Measurements from ENCODE around the gene MYH6.
"Not testable (repeated sequence)": the region's sequence is repeated elsewhere in the genome, so short reads cannot be mapped to it uniquely, and the experiment has no call there.

The MYH6 gene

DNA sequence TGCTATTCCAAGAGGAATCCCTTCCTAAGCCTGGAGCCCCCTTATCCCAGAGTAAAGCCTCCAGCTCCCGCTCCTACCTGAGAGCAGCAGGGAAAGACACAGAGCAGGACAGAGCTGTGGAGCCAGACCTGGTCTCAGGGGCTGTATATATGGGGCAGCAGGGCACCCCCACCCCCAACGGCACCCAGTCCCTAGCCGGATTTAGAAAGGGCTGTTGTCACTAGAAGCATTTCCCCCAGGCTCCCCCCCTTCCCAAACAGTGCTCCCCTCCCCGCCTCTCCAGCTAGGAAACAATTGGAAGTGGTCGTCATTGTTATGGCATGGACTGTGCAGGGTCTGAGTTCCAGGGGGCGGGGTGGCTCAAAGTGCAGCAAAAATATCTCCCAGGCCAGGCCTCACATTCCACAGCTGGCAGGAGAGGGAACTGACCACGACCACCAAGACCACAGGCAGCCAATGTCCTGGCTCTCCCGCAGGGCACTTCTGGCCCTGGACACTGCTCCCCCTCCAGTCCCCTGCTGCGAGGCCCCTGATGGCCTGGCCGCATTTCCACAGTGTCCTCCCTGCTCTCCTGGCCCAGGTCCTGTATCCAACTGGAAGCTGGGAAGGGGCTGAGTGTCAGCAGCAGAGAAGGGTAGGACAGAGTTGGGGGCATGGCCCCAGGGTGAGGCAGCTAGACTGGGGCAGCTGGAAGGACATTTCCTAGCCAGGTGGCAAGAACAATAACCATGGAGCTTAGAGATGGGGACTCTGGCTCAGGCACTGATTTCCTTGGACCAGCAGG, 27.7 kb upstream of the MYH6 start, which contains the start of gene MYH7:
Gene MYH7 (minus strand): TSS at position 118 of the 784 bp plus-strand sequence. CDS start 1,928 bp downstream, outside the sequence.
- no peak for DNase-seq

GRCh38 chr14:23434488-23435222, 26.6 kb upstream of the MYH6 start:
- DNase-seq, result peak; percentile 30

GRCh38 chr14:23433457-23433856, 25.4 kb upstream of the MYH6 start:
- peak; percentile 41 for DNase-seq

DNA sequence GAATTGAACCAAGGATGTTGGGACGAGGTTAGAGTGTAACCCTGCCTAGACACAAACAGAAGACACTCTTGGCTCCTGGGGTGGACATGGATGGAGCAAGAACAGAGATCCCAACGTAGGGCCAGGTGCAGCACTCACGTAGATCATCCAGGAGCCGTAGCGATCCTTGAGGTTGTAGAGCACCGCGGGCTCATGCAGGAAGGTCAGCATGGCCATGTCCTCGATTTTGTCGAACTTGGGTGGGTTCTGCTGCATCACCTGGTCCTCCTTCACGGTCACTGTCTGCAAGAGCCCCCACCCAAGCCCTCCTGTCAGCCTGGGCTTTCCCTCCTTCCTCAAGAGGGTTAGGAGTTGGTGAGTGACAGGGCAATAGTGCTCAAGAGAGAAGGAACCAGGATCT, 24.9 kb upstream of the MYH6 start:
- peak; percentile 22 for DNase-seq

GRCh38 chr14:23432102-23432925, 24.2 kb upstream of the MYH6 start:
- peak; percentile 19 for DNase-seq

DNA sequence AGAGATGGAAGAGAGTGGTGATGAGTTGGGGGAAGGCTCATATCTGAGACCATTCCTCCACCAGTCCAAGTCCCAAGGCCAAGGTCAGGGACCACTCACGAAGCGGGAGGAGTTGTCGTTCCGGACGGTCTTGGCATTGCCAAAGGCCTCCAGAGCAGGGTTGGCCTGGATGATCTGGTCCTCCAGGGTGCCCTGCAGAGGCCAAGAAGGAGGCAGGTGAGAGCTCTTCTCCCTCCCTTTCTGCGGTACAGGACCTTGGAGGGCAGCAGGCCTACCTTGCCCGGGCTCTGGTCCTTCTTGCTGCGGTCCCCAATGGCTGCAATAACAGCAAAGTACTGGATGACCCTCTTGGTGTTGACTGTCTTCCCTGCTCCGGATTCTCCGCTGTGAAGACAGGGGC, 23.4 kb upstream of the MYH6 start:
- peak; percentile 27 for DNase-seq

GRCh38 chr14:23430723-23431085, 22.6 kb upstream of the MYH6 start:
- peak; percentile 38 for DNase-seq

GRCh38 chr14:23430016-23430722, 22.1 kb upstream of the MYH6 start:
- DNase-seq, result peak; percentile 33

DNA sequence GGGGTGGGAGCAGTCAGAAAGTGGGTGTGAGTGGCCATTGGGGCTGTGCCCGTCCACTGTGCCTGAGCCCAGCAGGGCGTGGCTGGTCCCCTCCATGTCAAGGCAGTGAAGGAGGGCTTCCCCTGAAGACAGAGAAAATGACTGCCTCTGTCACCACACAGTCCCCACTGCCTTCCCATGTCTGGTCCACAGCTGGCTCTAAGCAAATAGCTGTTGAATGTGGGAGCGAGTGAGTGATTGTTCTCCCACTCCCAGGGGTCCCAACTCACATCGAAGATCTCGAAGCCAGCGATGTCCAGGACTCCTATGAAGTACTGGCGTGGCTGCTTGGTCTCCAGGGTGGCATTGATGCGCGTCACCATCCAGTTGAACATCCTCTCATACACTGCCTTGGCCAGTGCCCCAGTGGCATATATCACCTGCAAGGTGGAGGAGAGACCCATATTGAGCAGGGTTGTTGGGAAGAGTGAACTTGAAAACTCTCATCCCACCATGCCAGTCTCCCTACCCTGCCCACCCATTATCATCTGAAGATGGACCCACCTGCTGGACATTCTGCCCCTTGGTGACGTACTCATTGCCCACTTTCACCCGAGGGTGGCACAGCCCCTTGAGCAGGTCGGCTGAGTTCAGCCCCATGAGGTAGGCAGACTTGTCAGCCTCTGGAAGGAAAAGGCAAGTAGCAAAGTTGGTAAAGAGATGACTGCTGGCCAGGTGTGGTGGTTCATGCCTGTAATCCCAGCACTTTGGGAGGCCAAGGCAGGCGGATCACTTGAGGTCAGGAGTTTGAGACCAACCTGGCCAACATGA, 20.8 kb upstream of the MYH6 start:
- peak; percentile 21 for DNase-seq

DNA sequence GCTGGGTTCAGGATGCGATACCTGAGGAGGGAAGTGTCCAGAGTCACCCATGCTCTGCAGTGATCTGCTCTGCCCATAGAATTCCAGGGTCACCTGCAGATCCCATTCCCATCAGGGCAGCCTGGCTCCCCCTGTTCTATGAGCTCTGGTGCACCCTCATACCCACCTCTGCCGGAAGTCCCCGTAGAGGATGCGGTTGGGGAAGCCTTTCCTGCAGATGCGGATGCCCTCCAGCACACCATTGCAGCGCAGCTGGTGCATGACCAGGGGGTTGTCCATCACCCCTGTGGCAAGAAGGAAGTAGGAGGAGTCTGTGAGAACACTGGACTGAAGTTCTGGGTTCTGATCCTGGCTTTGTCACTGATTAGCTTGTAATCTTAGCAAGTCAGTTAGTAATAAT, 17.7 kb upstream of the MYH6 start:
- DNase-seq, result not testable (repeated sequence)

DNA sequence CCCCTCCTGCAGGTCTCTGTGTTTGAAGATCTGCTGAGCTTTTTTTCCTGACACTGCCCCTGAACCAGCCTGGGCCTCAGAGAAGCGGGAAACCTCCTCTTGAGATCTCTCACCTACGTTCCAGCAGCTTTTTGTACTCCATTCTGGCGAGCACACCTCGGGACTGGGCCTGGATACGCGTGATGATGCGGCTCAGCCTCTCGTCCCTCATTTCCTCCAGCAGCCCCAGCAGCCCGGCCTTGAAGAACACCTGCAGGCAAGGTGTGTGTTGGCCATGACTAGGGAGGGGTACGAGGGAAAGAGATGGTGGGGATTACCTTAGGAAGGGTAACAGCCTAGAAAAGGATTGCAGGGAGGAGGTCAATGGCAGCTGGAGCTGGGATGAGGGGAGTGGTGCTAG, 17.1 kb upstream of the MYH6 start:
- no peak for DNase-seq

DNA sequence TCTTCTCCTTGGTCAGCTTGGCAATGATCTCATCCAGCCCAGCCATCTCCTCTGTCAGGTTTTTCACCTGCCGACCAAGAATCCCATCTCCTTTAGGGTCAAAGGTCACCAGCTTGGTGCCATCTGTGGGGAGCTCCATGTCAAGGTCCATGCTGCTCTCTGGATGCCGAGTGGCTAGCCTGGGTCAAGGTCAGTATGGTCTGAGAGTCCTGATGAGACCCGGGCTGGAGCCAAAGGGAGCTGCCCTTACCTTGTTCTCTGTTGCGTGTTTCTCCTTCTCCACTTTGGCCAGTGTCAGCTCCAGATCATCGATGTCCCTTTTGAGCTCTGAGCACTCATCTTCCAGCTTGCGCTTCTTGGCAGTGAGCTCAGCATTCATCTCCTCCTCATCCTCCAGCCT, 15.6 kb upstream of the MYH6 start:
- DNase-seq, result no peak

DNA sequence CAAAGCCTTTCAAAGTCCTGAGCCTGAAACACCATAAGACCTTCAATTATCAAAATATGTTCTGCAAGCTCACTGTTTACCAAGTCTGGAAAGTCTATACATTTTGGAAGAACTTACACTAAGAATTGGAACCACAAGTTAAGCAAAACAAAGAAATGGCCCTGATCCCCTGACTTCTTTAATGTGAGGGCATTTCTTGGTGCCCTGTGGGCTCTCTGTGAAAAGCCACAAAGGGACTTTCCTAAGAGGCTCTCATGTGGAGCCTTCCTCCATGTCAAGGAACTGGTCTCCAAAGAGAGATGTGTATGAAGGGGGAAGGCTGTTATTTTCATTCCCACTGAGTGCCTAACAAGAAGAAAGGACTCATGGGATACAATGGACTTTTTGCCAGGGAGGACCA, 13.5 kb upstream of the MYH6 start:
- no peak for DNase-seq

- not testable (repeated sequence) for DNase-seq
These were observed 11.6 kb upstream of the MYH6 start for GRCh38 chr14:23419646-23420045.

GRCh38 chr14:23418021-23418420, 9.9 kb upstream of the MYH6 start:
- DNase-seq, result no peak

DNA sequence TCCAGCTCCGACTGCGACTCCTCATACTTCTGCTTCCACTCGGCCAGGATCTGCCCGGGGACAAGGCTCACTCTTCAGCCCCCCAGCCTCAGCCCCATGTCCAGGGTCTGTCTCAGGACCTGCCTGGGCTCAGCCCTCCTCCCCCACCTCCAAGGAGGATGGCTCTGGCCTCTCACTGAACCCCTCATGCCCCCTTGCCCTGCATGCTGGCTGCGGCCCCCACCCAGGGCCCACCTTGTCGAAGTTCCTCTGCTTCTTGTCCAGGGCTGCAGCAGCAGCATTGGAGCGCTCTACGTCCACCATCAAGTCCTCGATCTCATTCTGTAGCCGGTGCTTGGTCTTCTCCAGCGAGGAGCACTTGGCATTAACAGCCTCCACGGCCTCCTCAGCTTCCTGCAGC, 9.2 kb upstream of the MYH6 start:
- DNase-seq, result not testable (repeated sequence)

DNA sequence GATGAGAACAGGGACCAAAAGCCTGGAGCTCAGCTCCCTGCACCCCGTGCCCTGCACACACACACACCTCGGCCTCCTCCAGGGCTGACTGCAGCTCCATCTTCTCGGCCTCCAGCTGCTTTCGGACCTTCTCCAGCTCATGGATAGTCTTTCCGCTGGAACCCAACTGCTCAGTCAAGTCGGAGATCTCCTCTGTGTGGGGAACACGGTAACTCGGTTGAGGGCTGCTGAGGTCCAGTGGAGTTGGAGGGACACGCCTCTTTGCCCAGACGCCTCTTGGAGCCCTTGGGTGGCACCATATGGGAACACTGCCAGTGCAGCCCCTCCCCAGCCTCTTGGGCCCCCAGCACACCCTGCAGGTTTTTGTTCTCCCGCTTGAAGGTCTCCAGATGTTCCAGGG, 8.7 kb upstream of the MYH6 start:
- DNase-seq, result no peak

DNA sequence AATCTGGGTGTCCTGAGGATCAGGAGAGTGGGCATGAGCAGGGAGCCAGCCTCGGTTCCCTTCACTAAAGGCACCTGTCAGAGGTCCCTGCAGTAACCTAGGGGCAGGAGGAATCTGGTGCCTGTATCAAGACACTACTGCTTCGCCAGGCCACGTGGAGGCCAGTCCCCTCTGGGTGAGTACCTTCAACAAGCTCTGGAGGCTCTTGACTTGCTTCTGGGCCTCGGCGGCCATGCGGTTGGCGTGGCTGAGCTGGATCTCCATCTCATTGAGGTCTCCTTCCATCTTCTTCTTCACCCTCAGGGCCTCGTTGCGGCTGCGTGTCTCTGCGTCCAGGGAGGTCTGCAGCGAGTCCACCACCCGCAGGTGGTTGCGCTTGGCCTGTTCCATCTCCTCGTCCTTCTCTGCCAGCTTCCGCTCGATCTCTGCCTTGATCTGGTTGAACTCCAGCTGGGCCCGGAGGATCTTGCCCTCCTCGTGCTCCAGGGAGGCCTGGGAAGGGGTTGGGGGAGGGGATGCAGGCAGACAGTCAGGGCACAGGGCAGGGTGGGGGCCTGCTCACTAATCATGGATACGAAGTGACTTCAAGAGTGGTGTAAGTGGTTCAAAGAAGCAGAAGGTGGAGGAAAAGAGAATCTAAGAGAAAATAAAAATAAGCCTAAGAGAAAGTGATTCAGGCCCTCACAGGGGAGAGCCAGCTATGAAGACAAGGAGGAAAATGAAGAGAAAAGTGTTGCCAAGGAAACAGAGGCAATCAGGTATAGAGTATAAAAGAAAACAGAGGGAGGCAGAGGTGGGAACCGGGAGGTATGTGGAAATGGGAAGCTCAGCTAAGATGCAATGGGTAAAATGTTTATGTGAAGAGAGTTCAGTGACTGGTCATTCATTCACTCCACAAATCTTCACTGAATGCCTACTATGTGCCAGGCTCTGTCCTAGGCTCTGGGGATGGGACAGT, 8.0 kb upstream of the MYH6 start:
- no peak for DNase-seq

GRCh38 chr14:23414906-23415820, 7.1 kb upstream of the MYH6 start:
- DNase-seq, result no peak

DNA sequence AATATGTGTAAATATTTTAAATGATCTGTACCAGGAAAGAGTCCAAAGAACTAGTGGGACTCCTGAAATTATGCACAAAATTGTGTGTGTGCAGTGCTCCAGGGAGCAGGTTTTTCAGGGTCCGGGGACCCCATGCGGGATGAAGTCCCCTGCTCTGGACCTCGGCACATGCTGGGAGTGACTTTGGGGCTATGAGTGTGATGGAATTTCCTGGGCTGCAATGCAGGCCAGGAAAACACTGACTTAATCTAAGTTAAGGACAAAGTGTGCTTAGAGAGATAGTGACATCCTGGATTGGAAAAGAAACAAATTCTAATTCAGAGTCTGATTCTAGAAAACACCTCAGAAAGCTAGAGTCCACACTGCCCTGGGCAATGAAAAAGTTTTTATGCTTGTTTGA, 6.2 kb upstream of the MYH6 start:
- DNase-seq, result no peak
